SK-MEL-5 (cell line): Measurements from ENCODE around the gene ADAMTSL2. TPM values are rescaled to one million over a fixed set of nuclear protein-coding genes. Genes with fewer than 3 reads are reported as not detected.

Experiments used
- DNase-seq: peaks from one replicate; pipeline ENCODE4 v3.0.0-alpha.2; 2016; ENCODE audit warnings: low read depth, low spot score
- in situ Hi-C: cut with HindIII; loops from 2 replicates; pipeline ENCODE4 v1.10.0; 2016; ENCODE audit warnings: low sequenced_read_pairs, high pct_unique_total_duplicates, low pct_unique_long_range_greater_than_20kb
- total RNA-seq: library from RNA; depleted of rRNA; stranded (reverse); fragments of >200 nt; shearing (Covaris generic); gene quantifications from 2 replicates; pipeline ENCODE4 v1.2.3, GENCODE V29; 2014

The ADAMTSL2 gene
- total RNA-seq, 1 experiment from 2014 or later: 1.1 TPM

- DNase-seq: no peak
- in situ Hi-C loops: no loop called here
Measured at GRCh38 chr9:133602277-133602676, 67.8 kb downstream of the ADAMTSL2 start.

GRCh38 chr9:133603135-133603927 is 68.8 kb downstream of the ADAMTSL2 start:
- no peak for DNase-seq

GRCh38 chr9:133604214-133604613 is 69.7 kb downstream of the ADAMTSL2 start:
- in situ Hi-C loops: no loop called here
- no peak for DNase-seq

More at GRCh38 chr9:133603135-133603927, 68.8 kb downstream of the ADAMTSL2 start:
- in situ Hi-C loops: no loop called here

GRCh38 chr9:133604856-133605255 is 70.4 kb downstream of the ADAMTSL2 start:
- DNase-seq: no peak

GRCh38 chr9:133605446-133605845 is 70.9 kb downstream of the ADAMTSL2 start:
- in situ Hi-C loops: no loop called here

More at GRCh38 chr9:133604856-133605255, 70.4 kb downstream of the ADAMTSL2 start:
- in situ Hi-C loops: no loop called here

GRCh38 chr9:133605856-133606707 is 71.6 kb downstream of the ADAMTSL2 start:
- no peak for DNase-seq
- in situ Hi-C loops: no loop called here

More at GRCh38 chr9:133605446-133605845, 70.9 kb downstream of the ADAMTSL2 start:
- no peak for DNase-seq

GRCh38 chr9:133606708-133607025 is 72.2 kb downstream of the ADAMTSL2 start:
- DNase-seq: no peak

GRCh38 chr9:133607381-133607780 is 72.9 kb downstream of the ADAMTSL2 start:
- in situ Hi-C loops: no loop called here
- no peak for DNase-seq

More at GRCh38 chr9:133606708-133607025, 72.2 kb downstream of the ADAMTSL2 start:
- in situ Hi-C loops: no loop called here

GRCh38 chr9:133607976-133608375 is 73.5 kb downstream of the ADAMTSL2 start:
- DNase-seq: no peak
- in situ Hi-C loops: no loop called here

- in situ Hi-C loops: no loop called here
- no peak for DNase-seq
Measured at GRCh38 chr9:133608382-133608781, 73.9 kb downstream of the ADAMTSL2 start.

GRCh38 chr9:133608889-133609288 is 74.4 kb downstream of the ADAMTSL2 start:
- in situ Hi-C loops: no loop called here
- DNase-seq: no peak

- DNase-seq: peak; percentile 9
Measured at GRCh38 chr9:133609311-133610098, 75.0 kb downstream of the ADAMTSL2 start, which contains the start of gene FAM163B. TSS of gene FAM163B (minus strand) at chr9:133609389. CDS start at chr9:133580223, 29,166 bp downstream.

GRCh38 chr9:133610845-133611244 is 76.3 kb downstream of the ADAMTSL2 start:
- DNase-seq: no peak
- in situ Hi-C loops: no loop called here

More at GRCh38 chr9:133609311-133610098, 75.0 kb downstream of the ADAMTSL2 start, which contains the start of gene FAM163B:
- in situ Hi-C loops: no loop called here

- DNase-seq: no peak
- in situ Hi-C loops: no loop called here
Measured at GRCh38 chr9:133612051-133612450, 77.5 kb downstream of the ADAMTSL2 start.

GRCh38 chr9:133612816-133613215 is 78.3 kb downstream of the ADAMTSL2 start:
- in situ Hi-C loops: no loop called here
- DNase-seq: no peak

- in situ Hi-C loops: no loop called here
- DNase-seq: no peak
Measured at GRCh38 chr9:133613432-133613831, 78.9 kb downstream of the ADAMTSL2 start.

- in situ Hi-C loops: no loop called here
- DNase-seq: no peak
Measured at GRCh38 chr9:133614056-133614455, 79.6 kb downstream of the ADAMTSL2 start.

GRCh38 chr9:133614678-133615077 is 80.2 kb downstream of the ADAMTSL2 start:
- in situ Hi-C loops: no loop called here
- no peak for DNase-seq
